GM23338 (cell line): ENCODE data around the gene MLH1. TPM values are rescaled to one million over a fixed set of nuclear protein-coding genes. Genes with fewer than 3 reads are reported as not detected.
A peak's percentile ranks its signal among the peaks of the same experiment; 100 is the strongest.

Experiments used
- ATAC-seq: fragments of 200-7000 bp; cut with Tn5 transposase; 3 replicates; pipeline ENCODE4 v1.9.1; 2020
- DNase-seq: peaks from one replicate; pipeline ENCODE4 v3.0.0-alpha.2; 2015; ENCODE audit warnings: low spot score
- H2AFZ ChIP-seq: fragments of 200-600 bp; sonication (generic); 2 replicates; pipeline ENCODE4 v1.8.0; 2016; ENCODE audit warnings: antibody characterized with exemption, mild to moderate bottlenecking, moderate library complexity
- H3F3A ChIP-seq: fragments of 200-600 bp; sonication (generic); replicated peaks from 2 replicates; pipeline ENCODE4 v1.8.0; 2017; ENCODE audit warnings: antibody characterized with exemption, mixed run types, low read depth
- H3K27ac ChIP-seq: fragments of 200-600 bp; sonication (generic); 2 replicates; pipeline ENCODE4 v1.6.1; 2016; ENCODE audit warnings: low read depth
- H3K27me3 ChIP-seq: fragments of 200-600 bp; sonication (generic); 2 replicates; pipeline ENCODE4 v1.8.0; 2016; ENCODE audit warnings: mild to moderate bottlenecking, mixed run types, moderate library complexity; ENCODE audit not compliant: insufficient read depth
- H3K36me3 ChIP-seq: fragments of 200-600 bp; sonication (generic); 2 replicates; pipeline ENCODE4 v1.8.0; 2016; ENCODE audit warnings: mild to moderate bottlenecking; ENCODE audit not compliant: insufficient read depth
- H3K4me1 ChIP-seq: fragments of 200-600 bp; sonication (generic); 2 replicates; pipeline ENCODE4 v1.8.0; 2016; ENCODE audit warnings: mild to moderate bottlenecking, moderate library complexity; ENCODE audit not compliant: insufficient read depth
- H3K4me2 ChIP-seq: fragments of 200-600 bp; sonication (generic); 2 replicates; pipeline ENCODE4 v1.7.1; 2017; ENCODE audit warnings: mixed run types
- H3K4me3 ChIP-seq: fragments of 200-600 bp; sonication (generic); 2 replicates; pipeline ENCODE4 v1.6.1; 2016; ENCODE audit warnings: mixed run types
- H3K79me2 ChIP-seq: fragments of 200-600 bp; sonication (generic); replicated peaks from 2 replicates; pipeline ENCODE4 v1.8.0; 2017; ENCODE audit warnings: mild to moderate bottlenecking; ENCODE audit not compliant: insufficient read depth
- H3K9me2 ChIP-seq: fragments of 200-600 bp; sonication (generic); 2 replicates; pipeline ENCODE4 v1.8.0; 2017; ENCODE audit not compliant: insufficient read depth
- H4K20me1 ChIP-seq: fragments of 200-600 bp; sonication (generic); replicated peaks from 2 replicates; pipeline ENCODE4 v1.8.0; 2017; ENCODE audit warnings: mild to moderate bottlenecking; ENCODE audit not compliant: insufficient read depth
- H3K27ac Mint-ChIP-seq: 2 replicates; pipeline ENCODE4 v1.8.0; 2020; ENCODE audit warnings: inconsistent platforms, mild to moderate bottlenecking, moderate library complexity, mixed read lengths
- H3K27me3 Mint-ChIP-seq: 3 replicates; pipeline ENCODE4 v1.8.0; 2022; ENCODE audit warnings: low read depth, mild to moderate bottlenecking, moderate library complexity, mixed read lengths, inconsistent platforms; ENCODE audit not compliant: insufficient read depth, poor library complexity
- H3K36me3 Mint-ChIP-seq: 3 replicates; pipeline ENCODE4 v1.8.0; 2021; ENCODE audit warnings: low read depth, mild to moderate bottlenecking, inconsistent platforms, moderate library complexity, mixed read lengths
- H3K4me1 Mint-ChIP-seq: 3 replicates; pipeline ENCODE4 v1.8.0; 2020; ENCODE audit warnings: mild to moderate bottlenecking, inconsistent platforms, mixed read lengths
- H3K4me3 Mint-ChIP-seq: 3 replicates; pipeline ENCODE4 v1.8.0; 2021; ENCODE audit warnings: moderate library complexity, mild to moderate bottlenecking, inconsistent platforms, mixed read lengths
- H3K9me3 Mint-ChIP-seq: 3 replicates; pipeline ENCODE4 v1.8.0; 2020; ENCODE audit warnings: moderate library complexity, mild to moderate bottlenecking, inconsistent platforms, mixed read lengths
- CREB1 ChIP-seq: fragments of 250-450 bp; sonication (Bioruptor Pico); IDR thresholded peaks from 2 replicates; pipeline ENCODE4 v1.5.0; 2020; ENCODE audit warnings: low read depth, mild to moderate bottlenecking, moderate library complexity
- CTCF ChIP-seq, 2 experiments: fragments of 200-600 bp in 1 of 2; sonication (generic) in 1 of 2; conservative IDR thresholded peaks; 2 replicates each; pipeline versions ENCODE4 v1.5.1 to v1.6.1; 2016 to 2017; ENCODE audit warnings: antibody characterized with exemption in 2 of 2, low read depth in 2 of 2, mild to moderate bottlenecking in 2 of 2, moderate library complexity in 1 of 2
- EZH2 ChIP-seq: fragments of 200-600 bp; sonication (generic); IDR thresholded peaks from one replicate; pipeline ENCODE4 v1.8.0; 2017; ENCODE audit warnings: antibody characterized with exemption, mild to moderate bottlenecking, low read depth; ENCODE audit not compliant: unreplicated experiment
- EZH2phosphoT487 ChIP-seq: fragments of 200-600 bp; sonication (generic); IDR thresholded peaks from one replicate; pipeline ENCODE4 v1.8.1; 2018; ENCODE audit warnings: antibody characterized with exemption; ENCODE audit not compliant: unreplicated experiment
- NANOG ChIP-seq: IDR thresholded peaks from 2 replicates; pipeline ENCODE4 v1.6.1; 2016; ENCODE audit warnings: antibody characterized with exemption, borderline replicate concordance
- POLR2AphosphoS5 ChIP-seq: IDR thresholded peaks from 2 replicates; pipeline ENCODE4 v1.6.1; 2016; ENCODE audit warnings: antibody characterized with exemption, low read depth
- STAT1 ChIP-seq: IDR thresholded peaks from one replicate; pipeline ENCODE4 v1.6.1; 2016; ENCODE audit warnings: antibody characterized with exemption; ENCODE audit not compliant: unreplicated experiment
- ZNF114 ChIP-seq: fragments of 250-450 bp; sonication (Bioruptor Pico); IDR thresholded peaks from 2 replicates; pipeline ENCODE4 v1.5.0; 2020; ENCODE audit warnings: mild to moderate bottlenecking, moderate library complexity
- polyA plus RNA-seq: library from polyadenylated mRNA; unstranded; fragments of >200 nt; fragmentation: Nextera tagmentation; extraction: Ambion mirVana; gene quantifications from 2 replicates; pipeline ENCODE4 v1.2.1, GENCODE V29; 2016
- total RNA-seq: library from RNA; depleted of rRNA; stranded (reverse); fragments of >200 nt; shearing (Covaris generic); gene quantifications from 2 replicates; pipeline ENCODE4 v1.2.3, GENCODE V29; 2014
- TF ChIP-seq, protein P1 (sequence below): IDR thresholded peaks from 2 replicates; pipeline ENCODE4 v1.6.1; 2016; ENCODE audit warnings: antibody characterized with exemption
- TF ChIP-seq, protein P2 (sequence below): IDR thresholded peaks from one replicate; pipeline ENCODE4 v1.6.1; 2018; ENCODE audit warnings: antibody characterized with exemption; ENCODE audit not compliant: unreplicated experiment

MLH1 gene
- total and polyA plus RNA-seq, 2 experiments from 2014 or later: 31.7 to 58.0 TPM

- H2AFZ ChIP-seq: no peak overlapping the region
- H3F3A ChIP-seq: no peaks in the 10 kb centered on the region
- H4K20me1 ChIP-seq: no peaks in the 10 kb centered on the region
- Mint-ChIP-seq H3K4me3 (no peak overlapping the region), H3K27me3 (peaks cover 4% of the 10 kb centered on the region), H3K9me3 (no peaks in the 10 kb centered on the region), H3K27ac (no peak overlapping the region), H3K4me1 (peaks cover 10% of the 10 kb centered on the region), H3K36me3 (no peaks in the 10 kb centered on the region)
- no peak overlapping the region for H3K27ac ChIP-seq
- ATAC-seq: peak; percentile 74
- no peaks in the 10 kb centered on the region for H3K36me3 ChIP-seq
- H3K4me3 ChIP-seq: no peak overlapping the region
- no peak overlapping the region for H3K4me2 ChIP-seq
- H3K9me2 ChIP-seq: peaks cover 3% of the 10 kb centered on the region; the same call in 1 of the 2 replicates
- no peaks in the 10 kb centered on the region for H3K79me2 ChIP-seq
- TF ChIP-seq EZH2phosphoT487: no peak
- peak; percentile 77 to 80 for TF ChIP-seq CTCF (conservative IDR thresholded peaks at IDR 0.05; ENCODE audit: low read depth in 2 of 2)
- TF ChIP-seq NANOG: no peak
- H3K27me3 ChIP-seq: no peaks in the 10 kb centered on the region
- peak; percentile 79 for DNase-seq
- H3K4me1 ChIP-seq: no peaks in the 10 kb centered on the region
These were observed 36.3 kb upstream of the MLH1 start for GRCh38 chr3:36957063-36957462.

- DNase-seq: no peak
- Histone ChIP-seq H3K4me1 (no peaks in the 10 kb centered on the region), H3K4me2 (no peak overlapping the region), H3K4me3 (no peak overlapping the region), H3K9me2 (peaks cover 3% of the 10 kb centered on the region; the same call in 1 of the 2 replicates), H2AFZ (0 out of 2 replicates have a peak overlapping the region, but pooled peaks have one; percentile 2), H3K36me3 (no peaks in the 10 kb centered on the region), H4K20me1 (no peaks in the 10 kb centered on the region), H3K27ac (no peak overlapping the region), H3K79me2 (no peaks in the 10 kb centered on the region), H3K27me3 (no peaks in the 10 kb centered on the region), H3F3A (no peaks in the 10 kb centered on the region)
- TF ChIP-seq STAT1: no peak
- TF ChIP-seq EZH2phosphoT487: no peak
- no peak for TF ChIP-seq POLR2AphosphoS5
- TF ChIP-seq, protein P1, sequence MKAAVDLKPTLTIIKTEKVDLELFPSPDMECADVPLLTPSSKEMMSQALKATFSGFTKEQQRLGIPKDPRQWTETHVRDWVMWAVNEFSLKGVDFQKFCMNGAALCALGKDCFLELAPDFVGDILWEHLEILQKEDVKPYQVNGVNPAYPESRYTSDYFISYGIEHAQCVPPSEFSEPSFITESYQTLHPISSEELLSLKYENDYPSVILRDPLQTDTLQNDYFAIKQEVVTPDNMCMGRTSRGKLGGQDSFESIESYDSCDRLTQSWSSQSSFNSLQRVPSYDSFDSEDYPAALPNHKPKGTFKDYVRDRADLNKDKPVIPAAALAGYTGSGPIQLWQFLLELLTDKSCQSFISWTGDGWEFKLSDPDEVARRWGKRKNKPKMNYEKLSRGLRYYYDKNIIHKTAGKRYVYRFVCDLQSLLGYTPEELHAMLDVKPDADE: no peak
- no peak for TF ChIP-seq CREB1
- no peak for TF ChIP-seq EZH2
- TF ChIP-seq, protein P2, sequence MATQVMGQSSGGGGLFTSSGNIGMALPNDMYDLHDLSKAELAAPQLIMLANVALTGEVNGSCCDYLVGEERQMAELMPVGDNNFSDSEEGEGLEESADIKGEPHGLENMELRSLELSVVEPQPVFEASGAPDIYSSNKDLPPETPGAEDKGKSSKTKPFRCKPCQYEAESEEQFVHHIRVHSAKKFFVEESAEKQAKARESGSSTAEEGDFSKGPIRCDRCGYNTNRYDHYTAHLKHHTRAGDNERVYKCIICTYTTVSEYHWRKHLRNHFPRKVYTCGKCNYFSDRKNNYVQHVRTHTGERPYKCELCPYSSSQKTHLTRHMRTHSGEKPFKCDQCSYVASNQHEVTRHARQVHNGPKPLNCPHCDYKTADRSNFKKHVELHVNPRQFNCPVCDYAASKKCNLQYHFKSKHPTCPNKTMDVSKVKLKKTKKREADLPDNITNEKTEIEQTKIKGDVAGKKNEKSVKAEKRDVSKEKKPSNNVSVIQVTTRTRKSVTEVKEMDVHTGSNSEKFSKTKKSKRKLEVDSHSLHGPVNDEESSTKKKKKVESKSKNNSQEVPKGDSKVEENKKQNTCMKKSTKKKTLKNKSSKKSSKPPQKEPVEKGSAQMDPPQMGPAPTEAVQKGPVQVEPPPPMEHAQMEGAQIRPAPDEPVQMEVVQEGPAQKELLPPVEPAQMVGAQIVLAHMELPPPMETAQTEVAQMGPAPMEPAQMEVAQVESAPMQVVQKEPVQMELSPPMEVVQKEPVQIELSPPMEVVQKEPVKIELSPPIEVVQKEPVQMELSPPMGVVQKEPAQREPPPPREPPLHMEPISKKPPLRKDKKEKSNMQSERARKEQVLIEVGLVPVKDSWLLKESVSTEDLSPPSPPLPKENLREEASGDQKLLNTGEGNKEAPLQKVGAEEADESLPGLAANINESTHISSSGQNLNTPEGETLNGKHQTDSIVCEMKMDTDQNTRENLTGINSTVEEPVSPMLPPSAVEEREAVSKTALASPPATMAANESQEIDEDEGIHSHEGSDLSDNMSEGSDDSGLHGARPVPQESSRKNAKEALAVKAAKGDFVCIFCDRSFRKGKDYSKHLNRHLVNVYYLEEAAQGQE: no peak
- no peak for TF ChIP-seq ZNF114 (CRISPR knock-in tag)
- Mint-ChIP-seq H3K9me3 (no peaks in the 10 kb centered on the region), H3K4me1 (peaks cover 10% of the 10 kb centered on the region), H3K4me3 (no peak overlapping the region), H3K27ac (no peak overlapping the region), H3K27me3 (peaks cover 4% of the 10 kb centered on the region), H3K36me3 (no peaks in the 10 kb centered on the region)
- no peak for ATAC-seq
These were observed 35.2 kb upstream of the MLH1 start for GRCh38 chr3:36957862-36958686.
